Thyroid gland (tissue), 4 donors: ENCODE measurements around the gene STK4.

Experiments used
- POLR2A ChIP-seq, 2 donors: fragments of 450-650 bp; IDR thresholded peaks; one replicate each; pipeline ENCODE4 v1.6.1; 2017; ENCODE audit warnings: antibody characterized with exemption in 2 of 2, mild to moderate bottlenecking in 2 of 2, moderate library complexity in 1 of 2
- TF ChIP-seq, protein P1 (sequence below), 6 experiments: fragments of 200-600 bp in 3 of 6; fragments of 450-650 bp in 3 of 6; sonication (generic) in 3 of 6; IDR thresholded peaks; one replicate each; pipeline ENCODE4 v1.5.1; 2016 to 2019; ENCODE audit warnings: antibody characterized with exemption in 6 of 6, mild to moderate bottlenecking in 2 of 6, inconsistent platforms in 1 of 6, moderate library complexity in 1 of 6

DNA sequence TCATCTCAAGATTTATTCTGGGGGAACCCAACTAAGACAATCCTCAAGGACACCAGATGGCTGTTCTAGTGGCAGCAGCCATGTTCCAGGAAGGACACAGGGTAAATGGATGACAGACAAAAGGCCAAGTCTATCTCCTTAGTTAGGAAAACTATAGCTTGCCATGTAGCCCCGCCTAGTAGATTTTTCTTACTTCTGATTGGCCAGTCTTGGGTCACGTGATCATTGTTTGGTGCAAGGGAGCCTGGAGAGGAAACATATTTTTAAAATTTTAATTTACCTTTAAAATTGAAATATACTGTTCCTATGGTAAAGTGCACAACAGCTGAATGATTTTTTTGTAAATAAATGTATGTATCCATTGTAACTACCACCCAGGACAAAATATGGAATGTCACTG is 139.0 kb downstream of the STK4 start:
- TF ChIP-seq, protein P1, sequence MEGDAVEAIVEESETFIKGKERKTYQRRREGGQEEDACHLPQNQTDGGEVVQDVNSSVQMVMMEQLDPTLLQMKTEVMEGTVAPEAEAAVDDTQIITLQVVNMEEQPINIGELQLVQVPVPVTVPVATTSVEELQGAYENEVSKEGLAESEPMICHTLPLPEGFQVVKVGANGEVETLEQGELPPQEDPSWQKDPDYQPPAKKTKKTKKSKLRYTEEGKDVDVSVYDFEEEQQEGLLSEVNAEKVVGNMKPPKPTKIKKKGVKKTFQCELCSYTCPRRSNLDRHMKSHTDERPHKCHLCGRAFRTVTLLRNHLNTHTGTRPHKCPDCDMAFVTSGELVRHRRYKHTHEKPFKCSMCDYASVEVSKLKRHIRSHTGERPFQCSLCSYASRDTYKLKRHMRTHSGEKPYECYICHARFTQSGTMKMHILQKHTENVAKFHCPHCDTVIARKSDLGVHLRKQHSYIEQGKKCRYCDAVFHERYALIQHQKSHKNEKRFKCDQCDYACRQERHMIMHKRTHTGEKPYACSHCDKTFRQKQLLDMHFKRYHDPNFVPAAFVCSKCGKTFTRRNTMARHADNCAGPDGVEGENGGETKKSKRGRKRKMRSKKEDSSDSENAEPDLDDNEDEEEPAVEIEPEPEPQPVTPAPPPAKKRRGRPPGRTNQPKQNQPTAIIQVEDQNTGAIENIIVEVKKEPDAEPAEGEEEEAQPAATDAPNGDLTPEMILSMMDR (IDR thresholded peaks at IDR 0.05), result no peak
- no peak for TF ChIP-seq POLR2A (IDR thresholded peaks at IDR 0.05)
